ENCODE measurements around the gene TRIML1.

TRIML1 gene, protein sequence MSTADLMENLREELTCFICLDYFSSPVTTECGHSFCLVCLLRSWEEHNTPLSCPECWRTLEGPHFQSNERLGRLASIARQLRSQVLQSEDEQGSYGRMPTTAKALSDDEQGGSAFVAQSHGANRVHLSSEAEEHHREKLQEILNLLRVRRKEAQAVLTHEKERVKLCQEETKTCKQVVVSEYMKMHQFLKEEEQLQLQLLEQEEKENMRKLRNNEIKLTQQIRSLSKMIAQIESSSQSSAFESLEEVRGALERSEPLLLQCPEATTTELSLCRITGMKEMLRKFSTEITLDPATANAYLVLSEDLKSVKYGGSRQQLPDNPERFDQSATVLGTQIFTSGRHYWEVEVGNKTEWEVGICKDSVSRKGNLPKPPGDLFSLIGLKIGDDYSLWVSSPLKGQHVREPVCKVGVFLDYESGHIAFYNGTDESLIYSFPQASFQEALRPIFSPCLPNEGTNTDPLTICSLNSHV

DNA sequence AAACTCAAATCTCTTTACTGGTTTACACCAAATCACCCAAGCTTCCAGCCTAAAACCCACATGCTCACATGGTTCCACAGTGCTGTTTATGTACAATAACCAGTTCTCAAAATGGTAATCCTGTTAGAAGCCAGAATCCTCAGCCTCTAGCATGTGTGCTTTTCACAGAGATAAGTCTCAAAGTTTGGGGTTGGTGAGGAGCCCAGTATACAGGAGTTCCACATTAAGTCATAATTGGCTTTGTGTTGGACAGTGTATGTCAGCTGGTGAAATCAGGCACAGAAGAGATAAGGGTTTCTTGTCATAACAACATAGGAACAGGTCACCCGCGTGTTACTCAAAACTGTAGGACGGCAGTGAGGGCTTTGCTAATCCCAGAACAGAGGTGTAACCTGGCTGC is at the start of gene TRIML1:
TSS of gene TRIML1 (plus strand) at position 301 of the 400 bp plus-strand sequence. CDS start 118 bp downstream, outside the sequence.
- DNase-seq, result no peak

DNA sequence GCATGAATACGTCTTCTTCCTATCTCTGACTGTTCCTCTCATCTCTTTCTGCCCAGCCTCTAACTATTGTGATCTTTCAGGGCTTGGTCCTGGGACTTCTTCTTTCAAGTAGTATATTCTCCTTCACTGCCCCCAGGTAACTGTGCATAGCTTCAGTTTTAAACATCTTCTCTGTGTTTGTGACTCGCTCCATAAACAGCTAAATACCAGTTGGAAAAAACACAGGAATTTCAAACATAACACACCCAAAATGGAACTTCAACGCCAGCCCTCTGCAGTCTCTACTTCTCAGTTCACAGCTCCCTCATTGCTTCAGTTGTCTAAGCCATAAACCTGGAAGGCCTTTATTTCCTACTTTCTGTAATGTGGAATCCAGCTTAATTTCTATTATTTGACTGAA is 46.4 kb upstream of the TRIML1 start:
- DNase-seq, result no peak

DNA sequence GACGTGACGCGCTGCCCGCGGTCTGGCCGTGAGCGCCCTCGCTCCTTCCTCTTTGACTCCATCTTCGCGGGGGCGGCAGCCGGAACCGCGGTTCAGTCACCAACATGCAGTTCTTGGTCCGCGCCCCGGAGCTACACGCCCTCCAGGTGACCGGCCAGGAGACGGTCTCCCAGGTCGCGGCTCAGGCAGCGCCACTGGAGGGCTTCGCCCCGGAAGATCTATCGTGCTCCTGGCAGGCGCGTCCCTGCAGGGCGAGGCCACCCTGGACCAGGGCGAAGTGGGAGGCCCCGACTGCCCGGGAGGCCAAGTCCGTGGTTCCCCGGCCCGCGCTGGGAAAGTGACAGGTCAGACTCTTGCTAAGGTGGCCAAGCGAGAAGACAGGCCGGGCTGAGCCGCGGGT is 32.8 kb upstream of the TRIML1 start:
- DNase-seq, result no peak

DNA sequence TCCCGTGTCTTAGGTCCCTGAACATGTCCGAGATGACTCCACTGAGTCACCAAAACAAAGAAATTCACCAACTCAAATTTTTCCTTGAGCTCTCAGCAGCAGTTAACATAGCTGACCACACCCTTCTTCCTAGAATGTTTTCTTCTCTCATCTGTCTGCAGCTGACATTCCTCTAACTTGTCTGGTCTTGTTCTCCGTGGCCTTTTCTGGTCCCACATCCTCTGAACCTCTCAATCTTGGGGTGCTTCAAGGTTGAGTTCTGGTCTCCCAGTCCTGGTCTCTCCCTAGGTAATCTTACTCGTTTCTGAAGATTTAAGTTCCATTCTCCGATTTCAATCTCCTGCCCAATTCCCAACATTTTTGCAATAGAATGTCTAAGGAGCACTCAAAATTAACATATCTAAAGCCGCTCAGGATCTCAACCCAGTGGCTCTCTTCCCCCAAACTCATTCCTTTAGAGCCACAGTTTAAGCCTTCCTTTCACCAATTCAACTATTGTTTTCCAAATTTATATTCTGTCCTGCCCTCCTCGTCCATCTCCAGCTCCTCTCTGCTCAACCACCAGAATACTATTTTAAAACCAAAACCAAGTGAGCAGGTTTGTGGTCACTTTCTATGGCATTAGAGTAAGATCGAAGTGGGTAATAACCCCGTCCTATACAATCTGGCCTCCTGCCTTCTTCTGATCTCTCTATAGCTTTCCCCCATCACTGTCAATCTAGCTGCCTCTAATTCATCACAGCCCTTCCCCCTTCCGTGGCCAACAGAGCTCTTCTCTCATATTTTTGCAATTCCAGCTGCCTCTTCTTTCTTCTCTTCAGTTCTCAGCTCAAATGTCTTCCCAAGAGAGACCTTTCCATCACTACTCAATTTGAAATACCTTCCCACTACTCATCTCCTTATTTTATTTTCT is 31.1 kb upstream of the TRIML1 start:
- no peak for DNase-seq

DNA sequence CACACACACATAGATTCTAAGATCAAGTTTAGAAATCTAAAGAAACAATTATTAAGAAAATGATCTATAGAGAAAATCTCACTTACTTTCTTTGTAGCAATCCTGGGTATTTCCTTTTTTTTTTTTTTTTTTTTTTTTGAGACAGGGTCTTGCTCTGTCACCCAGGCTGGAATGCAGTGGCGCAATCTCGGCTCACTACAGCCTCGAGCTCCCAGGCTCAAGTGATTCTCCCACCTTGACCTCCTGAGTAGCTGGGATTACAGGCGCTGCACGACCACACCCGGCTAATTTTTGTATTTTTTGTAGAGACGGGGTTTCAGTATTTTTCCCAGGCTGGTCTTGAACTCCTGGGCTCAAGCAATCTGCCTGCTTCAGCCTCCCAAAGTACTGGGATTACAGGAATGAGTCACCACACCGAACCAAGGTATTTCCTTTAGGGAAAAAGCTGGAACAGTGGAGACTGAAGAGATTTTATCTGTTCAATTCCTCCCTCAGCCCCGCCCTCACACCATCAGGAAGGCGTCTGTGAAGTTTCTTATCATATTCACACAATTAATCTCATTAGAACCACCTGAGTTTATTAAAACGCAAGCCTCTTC is 30.0 kb upstream of the TRIML1 start, which contains the start of gene TRIML2:
TSS of gene TRIML2 (minus strand) at position 447 of the 599 bp plus-strand sequence. CDS start 4,235 bp downstream, outside the sequence.
- DNase-seq, result no peak

DNA sequence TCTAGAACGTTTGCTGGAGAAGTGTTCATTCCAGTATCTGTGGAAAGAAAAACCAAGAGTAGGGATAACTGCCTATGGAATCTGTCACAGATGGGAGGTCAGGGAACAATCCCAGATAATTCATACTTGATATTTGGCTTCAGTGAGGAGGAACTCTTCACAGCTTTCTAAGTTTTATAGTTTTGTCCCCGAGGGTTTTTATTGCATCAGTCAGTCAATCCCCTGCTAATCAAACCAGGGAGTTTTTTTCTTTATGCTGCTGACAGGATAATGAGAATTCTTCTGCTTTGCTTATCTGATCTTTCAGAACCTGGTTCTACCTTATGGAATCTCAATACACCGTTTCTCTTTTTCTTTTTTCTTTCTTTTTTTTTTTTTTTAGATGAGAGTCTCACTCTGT is 29.2 kb upstream of the TRIML1 start:
- DNase-seq, result no peak

DNA sequence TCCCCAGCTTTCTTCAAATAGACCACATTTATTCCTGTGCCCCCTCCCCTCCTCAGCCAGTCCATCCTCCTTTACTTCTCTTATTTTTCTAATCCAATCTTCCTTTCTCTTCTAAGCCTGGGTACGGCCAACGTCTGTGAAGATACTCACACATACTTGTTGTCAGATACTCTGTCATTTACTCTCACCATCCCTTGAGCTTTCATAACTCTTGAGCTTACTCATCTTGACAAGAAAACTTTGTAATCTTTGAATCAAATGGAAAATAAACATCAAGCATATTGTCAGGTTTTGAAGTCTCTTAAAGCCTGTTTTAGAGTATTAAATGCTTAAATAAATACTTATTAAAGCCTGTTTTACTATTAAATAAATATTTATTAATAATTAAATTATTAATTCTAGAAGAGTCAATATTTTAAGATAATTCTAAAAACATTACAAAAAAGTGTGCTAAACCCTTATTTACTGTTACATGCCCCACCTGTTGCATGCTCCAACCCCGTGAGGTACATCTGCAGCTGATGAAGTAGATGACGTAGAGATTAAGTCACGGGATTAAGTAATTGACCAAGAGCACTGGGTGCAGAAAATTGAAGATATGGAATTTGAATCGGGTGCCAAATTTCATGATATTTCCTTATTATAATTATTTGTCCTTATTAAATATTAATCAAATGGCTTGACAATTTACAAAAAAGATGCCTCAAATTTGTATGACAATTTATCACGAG is 28.3 kb upstream of the TRIML1 start:
- DNase-seq, result no peak

DNA sequence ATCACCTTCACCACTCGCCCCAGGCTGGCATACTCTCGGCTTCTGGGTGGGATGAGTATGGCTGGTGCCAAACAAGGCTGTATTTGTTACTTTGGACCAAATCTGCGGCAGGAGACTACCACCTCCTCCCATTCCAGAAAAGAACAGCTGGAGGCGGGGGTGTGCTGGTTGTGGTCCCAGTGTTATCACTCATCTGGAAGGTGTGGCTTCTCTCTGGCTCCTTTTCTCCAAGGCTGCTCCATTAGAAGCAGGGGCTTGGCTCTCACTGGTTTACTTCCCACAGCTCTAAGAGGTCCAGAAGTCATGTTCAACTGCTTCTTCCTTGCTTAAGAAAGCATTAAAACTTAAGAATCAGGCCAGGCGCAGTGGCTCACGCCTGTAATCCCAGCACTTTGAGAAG is 27.3 kb upstream of the TRIML1 start:
- DNase-seq, result no peak

DNA sequence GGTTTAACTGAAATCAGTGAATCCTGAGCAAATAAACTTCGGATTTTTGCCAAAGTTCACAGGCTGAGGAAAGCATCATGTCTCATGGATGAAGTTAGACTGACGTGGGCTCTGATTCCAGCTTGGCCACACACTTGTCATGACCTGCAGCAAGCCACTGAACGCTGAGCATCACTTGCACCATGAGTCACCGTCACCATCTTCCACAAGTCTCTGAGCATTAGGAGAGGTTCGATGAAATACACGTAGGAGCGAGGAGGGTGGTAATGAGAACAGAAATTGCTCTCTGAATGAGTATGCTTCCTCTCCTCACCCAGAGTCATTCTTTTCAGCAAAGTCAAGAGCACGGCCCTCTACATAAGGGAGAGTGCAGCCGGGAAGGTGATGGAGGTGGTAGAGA is 26.1 kb upstream of the TRIML1 start:
- DNase-seq, result no peak

DNA sequence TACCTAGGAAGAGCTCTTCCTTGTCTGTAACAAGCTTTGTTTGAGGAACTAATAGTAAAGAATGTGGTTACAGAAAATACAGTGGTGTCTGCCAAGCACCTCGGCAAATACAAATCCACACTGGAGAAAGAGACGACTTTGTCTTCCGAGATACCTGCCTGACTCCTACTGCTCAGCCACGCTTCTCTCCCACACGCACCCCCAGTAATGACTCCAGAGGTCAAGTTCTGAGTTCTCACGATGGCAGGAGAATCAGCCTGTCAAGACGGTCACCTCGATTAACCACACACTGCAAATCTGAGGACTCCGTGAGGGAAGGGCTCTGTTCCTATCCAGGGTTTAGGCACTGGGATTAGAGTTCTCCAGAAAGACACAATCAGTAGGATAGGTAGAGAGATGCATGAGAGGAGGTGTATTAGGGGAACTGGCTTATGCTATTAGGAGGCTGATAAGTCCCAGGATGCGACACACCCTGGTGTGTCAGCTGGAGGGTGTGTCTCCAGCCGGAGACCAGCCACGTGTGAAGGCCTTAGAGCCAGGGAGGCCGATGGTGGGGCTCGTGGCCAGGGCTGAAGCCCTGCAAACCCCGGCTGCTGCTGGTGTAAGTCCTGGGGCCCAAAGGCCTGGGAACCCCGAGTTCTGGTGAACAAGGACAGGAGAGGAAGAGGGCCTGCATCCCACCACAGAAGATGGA is 21.5 kb upstream of the TRIML1 start:
- no peak for DNase-seq

DNA sequence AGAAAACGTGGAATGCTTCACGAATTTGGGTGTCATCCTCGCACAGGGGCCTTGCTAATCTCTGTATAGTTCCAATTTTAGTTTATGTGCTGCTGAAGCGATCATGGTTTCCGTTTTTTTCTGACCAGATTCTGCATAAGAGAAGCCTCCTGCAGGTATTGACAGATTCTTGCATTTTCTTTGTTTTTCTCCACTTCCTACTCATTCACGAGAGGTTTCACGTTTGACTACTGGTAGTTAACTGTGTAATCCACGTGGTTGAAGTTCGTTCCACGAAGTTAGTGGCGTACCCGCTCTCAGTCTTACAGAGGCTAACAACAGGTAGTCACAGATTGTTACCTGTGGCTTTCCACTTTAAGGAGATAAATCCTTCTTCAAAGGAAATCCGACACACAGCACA is 17.7 kb upstream of the TRIML1 start:
- no peak for DNase-seq

DNA sequence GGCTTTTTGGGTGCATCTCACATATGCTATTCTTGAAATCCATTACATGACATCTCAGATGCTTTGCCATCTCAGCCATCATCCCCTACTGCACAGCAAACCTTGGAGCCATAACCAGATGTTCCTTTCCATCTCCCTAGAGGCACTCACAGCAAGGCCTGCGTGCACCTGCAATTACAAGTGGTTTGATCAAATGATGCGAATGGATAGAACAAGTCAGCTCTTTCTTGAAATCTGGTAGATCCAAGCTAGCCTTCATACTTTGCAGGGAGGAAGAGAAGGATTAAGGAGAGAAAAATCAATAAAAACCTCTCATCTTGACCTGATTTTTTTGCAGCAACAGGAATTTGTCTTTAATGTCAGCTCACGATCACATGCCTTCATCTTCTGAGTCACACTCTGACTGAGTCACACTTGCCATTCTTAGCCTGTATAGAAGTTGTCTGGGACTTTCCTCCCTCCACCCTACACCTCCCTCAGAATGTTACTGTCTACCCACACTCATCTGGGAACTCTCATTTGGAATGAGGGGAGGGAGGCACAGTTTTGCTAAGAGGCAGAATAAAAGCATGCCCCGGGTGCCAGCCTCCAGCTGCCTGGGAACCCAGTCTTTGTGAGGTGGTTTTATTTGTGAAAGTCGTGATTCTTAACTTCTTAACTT is 11.9 kb upstream of the TRIML1 start:
- no peak for DNase-seq

DNA sequence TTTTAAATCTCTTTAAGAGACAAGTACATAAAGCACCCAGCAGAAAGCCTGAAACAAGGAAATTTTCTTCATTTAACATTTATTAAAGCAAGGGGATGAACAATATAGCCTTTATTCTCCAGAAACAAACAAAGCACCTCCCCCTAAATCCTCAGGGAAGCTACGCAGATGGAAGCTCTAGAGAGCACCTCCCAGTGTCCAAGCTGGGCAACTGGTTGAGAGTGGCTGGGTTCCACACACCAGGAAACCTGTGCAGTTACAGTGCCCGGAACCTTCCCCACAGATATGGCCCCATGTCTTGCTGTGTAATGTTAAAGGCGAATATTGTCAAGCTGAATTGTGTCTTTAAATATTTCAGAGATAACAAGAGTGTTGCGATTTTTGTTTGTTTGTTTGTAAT is 8.9 kb upstream of the TRIML1 start:
- DNase-seq, result no peak

DNA sequence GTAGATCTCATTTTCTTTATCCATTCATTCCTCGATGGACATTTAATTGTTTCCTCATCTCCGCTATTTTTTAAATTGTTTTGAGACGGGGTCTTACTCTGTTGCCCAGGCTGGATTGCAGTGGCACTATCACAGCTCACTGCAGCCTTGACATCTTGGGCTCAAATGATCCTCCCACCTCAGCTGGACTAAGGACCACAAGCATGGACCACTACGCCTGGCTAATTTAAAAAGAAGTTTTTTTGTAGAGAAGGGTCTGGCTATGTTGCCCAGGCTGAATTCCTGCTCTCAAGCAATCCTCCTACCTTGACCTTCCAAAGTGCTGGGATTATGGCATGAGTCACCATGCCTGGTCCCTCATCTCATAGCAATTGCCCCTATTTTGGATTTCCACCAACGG is 7.0 kb upstream of the TRIML1 start:
- DNase-seq, result no peak

DNA sequence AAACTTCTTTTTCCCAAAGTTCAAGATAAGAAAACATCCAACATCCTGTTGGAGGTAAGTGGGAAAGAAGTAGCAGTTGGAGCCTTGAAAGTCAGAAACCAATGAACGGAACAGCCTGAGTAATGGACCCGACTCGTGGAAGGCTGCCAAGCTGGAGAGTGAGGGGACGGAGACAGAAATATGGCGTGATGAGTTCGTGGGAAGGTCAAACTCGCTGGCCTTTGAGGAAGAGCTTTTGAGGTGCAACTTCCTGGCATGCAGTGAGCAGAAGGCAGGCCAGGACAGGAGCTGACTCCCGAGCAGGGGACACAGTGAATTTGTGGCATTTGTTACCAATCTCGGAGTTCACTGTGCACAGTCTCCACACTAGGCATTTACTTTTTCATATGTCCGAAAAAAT is 1.0 kb upstream of the TRIML1 start:
- DNase-seq, result no peak

DNA sequence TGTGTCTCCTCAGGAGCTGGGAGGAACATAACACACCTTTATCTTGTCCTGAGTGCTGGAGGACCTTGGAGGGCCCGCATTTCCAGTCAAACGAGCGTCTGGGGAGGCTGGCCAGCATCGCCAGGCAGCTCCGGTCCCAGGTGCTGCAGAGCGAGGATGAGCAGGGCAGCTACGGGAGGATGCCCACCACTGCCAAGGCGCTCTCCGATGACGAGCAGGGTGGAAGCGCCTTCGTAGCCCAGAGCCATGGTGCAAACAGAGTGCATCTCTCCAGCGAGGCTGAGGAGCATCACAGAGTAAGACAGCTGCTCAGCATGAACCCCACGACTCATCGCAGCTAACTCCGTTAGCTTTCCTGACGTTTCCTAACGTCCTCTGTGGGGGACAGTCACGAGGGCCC is 430 bp downstream of the TRIML1 start:
- no peak for DNase-seq

DNA sequence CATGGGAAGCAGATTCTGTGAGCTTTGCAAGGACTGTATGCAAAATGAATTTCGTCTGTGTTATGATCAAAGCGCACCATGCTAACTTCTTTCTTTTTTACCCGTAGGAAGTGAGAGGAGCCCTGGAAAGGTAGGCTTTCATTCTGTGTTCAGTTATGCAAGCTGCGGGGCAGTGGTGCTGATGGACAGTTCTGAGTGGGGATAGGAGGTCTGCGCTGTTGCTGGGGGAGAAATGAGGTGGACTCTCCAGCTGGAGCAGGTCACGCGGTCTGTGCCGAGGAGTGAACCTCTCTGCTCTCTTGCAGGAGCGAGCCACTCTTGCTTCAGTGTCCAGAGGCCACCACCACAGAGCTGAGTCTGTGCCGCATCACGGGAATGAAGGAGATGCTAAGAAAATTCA is 4.5 kb downstream of the TRIML1 start:
- DNase-seq, result no peak

DNA sequence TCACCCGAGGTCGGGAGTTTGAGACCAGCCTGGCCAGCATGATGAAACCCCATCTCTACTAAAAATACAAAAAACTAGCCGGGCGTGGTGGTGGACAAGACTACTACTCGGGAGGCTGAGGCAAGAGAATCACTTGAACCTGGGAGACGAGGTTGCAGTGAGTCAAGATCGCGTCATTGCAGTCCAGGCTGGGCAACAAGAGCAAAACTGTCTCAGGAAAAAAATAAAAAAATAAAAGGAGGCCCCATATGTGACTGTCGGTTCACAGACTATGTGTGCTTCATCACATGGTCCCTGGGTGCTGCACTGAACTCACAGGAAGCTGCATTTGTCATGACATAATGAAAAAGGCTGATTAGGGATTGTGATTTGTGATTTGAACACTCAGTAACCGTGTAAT is 6.4 kb downstream of the TRIML1 start:
- no peak for DNase-seq

DNA sequence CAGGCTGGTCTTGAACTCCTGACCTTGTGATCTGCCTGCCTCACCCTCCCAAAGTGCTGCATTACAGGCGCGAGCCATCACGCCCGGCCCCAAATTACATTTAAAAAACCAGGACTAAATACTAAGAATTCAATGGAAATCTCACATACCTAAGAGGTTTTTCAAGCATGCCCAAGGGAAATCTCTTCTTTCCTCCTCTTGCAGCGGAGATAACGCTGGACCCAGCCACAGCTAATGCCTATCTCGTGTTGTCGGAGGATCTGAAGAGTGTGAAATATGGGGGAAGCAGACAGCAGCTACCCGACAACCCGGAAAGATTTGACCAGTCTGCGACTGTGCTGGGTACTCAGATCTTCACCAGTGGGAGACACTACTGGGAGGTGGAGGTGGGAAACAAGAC is 7.4 kb downstream of the TRIML1 start:
- DNase-seq, result no peak

DNA sequence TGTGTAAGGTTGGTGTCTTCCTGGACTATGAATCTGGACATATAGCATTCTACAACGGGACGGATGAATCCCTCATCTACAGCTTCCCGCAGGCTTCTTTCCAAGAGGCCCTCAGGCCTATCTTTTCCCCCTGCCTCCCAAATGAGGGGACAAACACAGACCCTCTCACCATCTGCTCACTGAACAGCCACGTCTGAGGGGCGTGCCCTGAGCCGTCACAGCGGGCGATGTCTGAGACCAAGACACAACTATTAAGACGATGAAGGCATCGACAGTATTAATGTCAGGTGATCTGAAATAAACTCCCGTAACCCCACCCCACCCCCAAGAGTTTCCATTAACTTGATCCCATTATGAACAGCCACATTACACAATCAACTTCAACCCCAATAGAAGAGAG is 7.9 kb downstream of the TRIML1 start:
- no peak for DNase-seq

DNA sequence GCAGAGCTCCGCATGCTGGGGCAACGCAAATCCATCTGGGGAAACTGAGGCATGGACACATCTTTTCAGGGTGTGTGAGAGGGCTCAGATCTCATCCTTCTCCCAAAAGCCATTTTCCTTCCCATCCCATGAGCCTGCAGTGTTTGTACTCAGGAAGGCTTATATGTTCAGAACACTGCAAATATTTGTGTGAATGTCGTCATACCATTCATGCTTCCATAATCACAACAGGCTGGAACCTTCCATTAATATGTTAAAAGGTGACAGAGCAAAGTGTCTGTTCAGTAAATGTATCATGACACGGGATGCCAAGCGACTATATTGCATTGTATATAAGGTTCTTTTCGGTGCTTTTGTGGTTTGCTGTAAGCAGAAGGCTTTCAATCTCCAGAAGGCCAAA is 8.5 kb downstream of the TRIML1 start:
- DNase-seq, result no peak

Measured in activated naive CD4-positive, alpha-beta T cell treated with Interleukin-2 at 50 U/mL for 16 hours (primary cell).